Tibial nerve (tissue), 4 donors: ENCODE data around the gene SDC1.

Source experiments
- EP300 ChIP-seq, 2 donors: sonication (generic); formaldehyde crosslinking; IDR thresholded peaks; one replicate each; pipeline ENCODE4 v1.6.1; 2017; ENCODE audit warnings: antibody characterized with exemption in 2 of 2, mild to moderate bottlenecking in 1 of 2
- POLR2A ChIP-seq, 2 donors: fragments of 450-650 bp; IDR thresholded peaks; one replicate each; pipeline ENCODE4 v1.6.1; 2017; ENCODE audit warnings: antibody characterized with exemption in 2 of 2, mild to moderate bottlenecking in 2 of 2, moderate library complexity in 2 of 2
- TF ChIP-seq, protein P1 (sequence below), 5 experiments: fragments of 200-600 bp in 3 of 5; fragments of 450-650 bp in 2 of 5; sonication (generic) in 3 of 5; IDR thresholded peaks; one replicate each; pipeline ENCODE4 v1.5.1; 2016 to 2019; ENCODE audit warnings: antibody characterized with exemption in 5 of 5, mild to moderate bottlenecking in 3 of 5, moderate library complexity in 2 of 5

DNA sequence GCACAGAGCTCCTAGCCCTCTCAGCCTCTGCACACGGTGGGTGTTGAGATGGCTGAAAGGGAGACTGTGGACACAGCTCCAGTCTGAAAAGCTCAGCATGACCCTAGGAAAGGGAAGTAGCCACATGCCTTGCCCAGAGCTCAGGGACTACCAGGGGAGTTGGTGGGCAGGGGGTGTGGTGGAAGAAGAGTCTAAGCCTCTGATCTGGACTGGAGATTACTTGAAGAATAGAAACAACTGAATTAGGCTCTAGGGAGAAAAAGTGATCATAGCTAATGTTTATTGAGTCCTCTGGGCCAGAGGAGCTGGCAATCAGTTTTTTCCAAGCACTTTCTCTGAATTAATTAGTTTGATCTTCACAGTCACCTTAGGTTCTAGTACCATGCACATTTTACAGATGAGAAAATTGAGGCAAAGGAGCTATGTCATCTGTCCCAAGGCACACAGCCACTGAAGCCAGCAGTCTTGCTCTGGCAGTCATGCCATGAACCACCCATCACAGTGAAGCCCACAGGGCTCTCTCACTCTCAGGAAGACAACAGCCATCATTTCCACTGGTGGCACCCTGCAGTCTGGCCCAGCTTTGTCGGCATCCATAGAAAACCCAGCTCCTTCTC lies 10.3 kb downstream of the SDC1 start:
- no peak for TF ChIP-seq EP300 (IDR thresholded peaks at IDR 0.05)
- TF ChIP-seq POLR2A (IDR thresholded peaks at IDR 0.05), result no peak
- TF ChIP-seq, protein P1, sequence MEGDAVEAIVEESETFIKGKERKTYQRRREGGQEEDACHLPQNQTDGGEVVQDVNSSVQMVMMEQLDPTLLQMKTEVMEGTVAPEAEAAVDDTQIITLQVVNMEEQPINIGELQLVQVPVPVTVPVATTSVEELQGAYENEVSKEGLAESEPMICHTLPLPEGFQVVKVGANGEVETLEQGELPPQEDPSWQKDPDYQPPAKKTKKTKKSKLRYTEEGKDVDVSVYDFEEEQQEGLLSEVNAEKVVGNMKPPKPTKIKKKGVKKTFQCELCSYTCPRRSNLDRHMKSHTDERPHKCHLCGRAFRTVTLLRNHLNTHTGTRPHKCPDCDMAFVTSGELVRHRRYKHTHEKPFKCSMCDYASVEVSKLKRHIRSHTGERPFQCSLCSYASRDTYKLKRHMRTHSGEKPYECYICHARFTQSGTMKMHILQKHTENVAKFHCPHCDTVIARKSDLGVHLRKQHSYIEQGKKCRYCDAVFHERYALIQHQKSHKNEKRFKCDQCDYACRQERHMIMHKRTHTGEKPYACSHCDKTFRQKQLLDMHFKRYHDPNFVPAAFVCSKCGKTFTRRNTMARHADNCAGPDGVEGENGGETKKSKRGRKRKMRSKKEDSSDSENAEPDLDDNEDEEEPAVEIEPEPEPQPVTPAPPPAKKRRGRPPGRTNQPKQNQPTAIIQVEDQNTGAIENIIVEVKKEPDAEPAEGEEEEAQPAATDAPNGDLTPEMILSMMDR (IDR thresholded peaks at IDR 0.05), result no peak
